GM21529 (cell line): Measurements from ENCODE around the gene AKAP8L.
"Not testable (repeated sequence)": the region's sequence is repeated elsewhere in the genome, so short reads cannot be mapped to it uniquely, and the experiment has no call there.

Source experiments
- ATAC-seq: cut with Tn5 transposase; IDR thresholded peaks from one replicate; pipeline ENCODE4 v1.9.1; 2021; ENCODE audit not compliant: unreplicated experiment

The AKAP8L gene

DNA sequence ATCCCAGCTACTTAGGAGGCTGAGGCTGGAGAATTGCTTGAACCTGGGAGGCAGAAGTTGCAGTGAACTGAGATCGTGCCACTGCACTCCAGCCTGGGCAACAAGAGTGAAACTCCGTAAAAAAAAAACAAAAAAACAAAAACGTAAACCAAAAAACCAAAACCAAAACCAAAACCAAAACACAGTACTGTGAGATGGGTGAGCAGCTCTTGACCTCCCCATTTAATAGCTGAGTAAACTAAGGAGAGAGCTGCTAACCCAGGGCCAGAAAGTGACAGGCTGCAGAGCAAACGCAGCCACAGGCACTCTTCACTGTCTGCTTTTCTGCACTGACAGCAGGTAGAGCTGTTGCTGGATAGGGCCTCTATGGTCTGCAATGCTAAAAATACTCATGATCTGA, 58.8 kb downstream of the AKAP8L start:
- not testable (repeated sequence) for ATAC-seq

DNA sequence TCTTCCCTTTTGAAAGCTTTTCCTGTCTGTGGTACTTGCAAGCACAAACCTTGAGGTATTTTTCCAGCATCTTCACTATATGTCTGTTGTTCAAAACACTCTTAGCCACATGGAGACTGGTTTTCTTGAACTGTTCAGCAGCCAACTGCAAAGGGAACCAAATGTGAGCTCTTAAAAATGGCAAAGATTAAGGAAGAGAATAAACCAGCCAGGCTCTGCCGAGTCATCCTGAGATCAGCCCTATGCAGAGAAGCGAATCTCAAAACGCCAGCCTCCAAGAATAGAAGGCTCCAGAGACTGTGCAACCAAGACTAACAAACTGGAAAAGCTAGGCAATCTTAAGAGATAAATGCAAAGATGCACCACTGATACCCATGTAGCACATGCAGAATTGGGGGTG, 59.9 kb downstream of the AKAP8L start:
- ATAC-seq: no peak

DNA sequence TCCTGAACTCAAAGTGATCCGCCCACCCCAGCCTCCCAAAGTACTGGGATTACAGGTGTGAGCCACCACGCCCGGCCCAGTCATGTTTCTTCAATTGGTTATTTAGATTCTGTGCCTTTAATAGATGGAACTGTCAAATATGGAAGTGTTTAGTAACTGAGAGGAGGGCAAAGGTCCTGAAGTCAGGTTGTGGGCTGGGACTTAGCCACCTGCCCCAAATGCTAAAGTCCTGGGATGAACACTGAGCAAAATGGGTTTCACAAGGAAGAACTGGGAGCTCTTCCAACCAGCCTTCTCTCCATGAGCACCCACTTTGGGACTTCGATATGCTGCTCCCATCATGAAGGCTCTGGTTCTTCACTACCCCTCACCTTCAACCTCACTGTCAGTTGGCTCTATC, 60.9 kb downstream of the AKAP8L start:
- no peak for ATAC-seq

DNA sequence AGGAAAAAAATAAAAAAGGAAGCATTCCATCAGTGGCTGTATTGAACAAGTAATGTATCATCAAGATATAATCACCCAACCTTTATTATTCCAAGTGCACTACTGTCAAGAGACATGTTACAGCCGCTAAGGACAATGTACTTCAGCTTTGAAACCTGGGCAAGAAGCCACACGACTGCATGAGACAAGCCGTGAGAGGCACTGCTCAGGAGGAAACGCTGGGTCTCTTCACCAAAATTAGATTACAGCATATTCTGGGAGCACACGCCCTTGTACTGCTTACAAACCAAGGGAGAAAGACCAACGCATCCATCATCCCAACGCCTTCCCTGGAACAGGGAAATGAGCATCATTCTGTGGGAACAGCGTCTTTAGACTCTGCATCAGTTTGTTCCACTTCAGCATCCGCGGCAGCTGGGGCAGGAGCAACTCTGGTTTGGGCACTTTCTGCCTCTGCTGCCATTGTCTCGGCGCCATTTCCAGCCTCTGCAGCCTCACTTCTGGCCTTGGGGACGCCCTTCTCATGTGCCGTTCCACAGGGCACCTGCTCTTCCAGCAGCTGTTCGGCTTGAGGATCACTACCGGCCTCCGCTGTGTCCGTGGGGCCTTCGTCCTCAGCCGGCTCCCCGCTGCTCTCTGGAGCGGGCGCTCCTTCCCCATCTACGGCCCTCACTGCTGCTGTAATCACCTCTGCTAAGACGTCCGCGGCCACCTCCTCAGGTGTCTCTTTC, 64.1 kb downstream of the AKAP8L start:
- no peak for ATAC-seq

DNA sequence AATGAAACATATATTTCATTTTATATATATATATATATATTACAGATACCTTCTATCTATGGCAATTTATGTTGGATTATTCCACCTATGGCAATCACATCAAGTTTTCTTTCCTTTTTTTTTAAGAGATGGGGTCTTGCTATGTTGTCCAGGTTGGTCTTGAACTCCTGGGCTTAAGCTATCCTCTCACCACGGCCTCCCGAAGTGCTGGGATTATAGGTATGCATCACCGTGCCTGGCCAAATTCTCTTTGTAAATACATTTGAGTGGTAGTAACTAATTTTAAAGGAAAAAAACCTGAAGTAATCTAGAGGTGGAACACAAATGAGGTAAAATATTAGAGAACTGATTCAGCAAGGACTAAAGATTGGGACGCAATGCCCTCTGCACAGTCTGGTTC, 64.9 kb downstream of the AKAP8L start:
- ATAC-seq: no peak

DNA sequence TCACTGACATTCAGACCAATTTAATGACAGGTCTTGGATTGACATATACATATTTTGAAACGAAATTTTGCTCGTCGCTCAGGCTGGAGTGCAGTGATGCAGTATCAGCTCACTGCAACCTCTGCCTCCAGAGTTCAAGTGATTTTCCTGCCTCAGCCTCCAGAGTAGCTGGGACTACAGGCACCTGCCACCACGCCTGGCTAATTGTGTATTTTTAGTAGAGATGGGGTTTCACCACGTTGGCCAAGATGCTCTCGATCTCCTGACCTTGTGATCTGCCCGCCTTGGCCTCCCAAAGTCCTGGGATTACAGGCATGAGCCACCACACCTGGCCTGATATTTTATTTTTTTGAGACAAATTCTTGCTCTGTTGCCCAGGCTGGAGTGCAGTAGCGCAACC, 66.3 kb downstream of the AKAP8L start:
- ATAC-seq: not testable (repeated sequence)

DNA sequence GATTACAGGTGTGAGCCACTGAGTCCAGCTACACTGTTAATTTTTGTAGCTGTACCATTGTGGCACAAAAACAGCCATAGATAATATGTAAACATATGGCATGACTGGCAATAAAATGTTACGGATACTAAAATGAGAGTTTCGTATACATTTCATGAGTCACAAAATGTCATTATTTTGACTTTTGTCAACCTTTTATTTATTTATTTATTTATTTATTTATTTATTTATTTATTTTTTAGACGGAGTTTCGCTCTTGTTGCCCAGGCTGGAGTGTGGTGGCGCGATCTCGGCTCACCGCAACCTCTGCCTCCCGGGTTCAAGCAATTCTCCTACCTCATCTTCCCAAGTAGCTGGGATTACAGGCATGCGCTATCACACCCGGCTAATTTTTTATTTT, 77.5 kb downstream of the AKAP8L start:
- ATAC-seq: not testable (repeated sequence)

DNA sequence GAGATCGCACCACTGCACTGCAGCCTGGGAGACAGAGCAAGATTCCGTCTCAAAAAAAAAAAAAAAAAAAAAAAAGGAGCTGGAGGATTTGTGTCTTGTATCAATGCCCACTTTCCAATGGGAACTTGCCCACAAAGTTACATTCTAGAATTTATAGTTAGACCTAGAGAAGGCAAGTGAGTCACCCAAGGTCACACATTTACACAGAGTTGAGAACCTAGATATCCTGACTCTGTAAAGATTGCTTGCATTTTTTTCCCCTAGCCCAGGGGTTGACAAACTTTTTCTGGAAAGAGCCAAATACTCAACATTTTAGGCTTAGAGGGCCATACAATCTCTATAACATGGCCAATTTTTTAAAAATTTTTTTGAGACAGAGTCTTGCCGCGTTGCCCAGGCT, 78.7 kb downstream of the AKAP8L start:
- no peak for ATAC-seq

DNA sequence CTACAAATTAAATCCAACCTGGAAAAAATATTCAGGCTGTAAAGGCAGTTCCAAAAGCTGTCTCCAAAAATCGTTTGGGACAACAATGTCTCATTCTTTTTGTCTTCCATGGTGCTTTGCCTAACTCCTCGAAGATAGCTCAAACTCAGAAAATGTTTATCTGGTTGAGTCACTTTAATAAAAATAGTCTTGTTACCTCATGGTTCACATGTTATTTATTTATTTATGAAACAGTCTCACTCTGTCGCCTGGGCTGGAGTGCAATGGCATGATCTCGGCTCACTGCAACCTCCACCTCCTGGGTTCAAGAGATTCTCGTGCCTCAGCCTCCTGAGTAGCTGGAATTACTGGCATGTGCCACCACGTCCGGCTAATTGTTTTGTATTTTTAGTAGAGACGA, 81.6 kb downstream of the AKAP8L start:
- no peak for ATAC-seq

DNA sequence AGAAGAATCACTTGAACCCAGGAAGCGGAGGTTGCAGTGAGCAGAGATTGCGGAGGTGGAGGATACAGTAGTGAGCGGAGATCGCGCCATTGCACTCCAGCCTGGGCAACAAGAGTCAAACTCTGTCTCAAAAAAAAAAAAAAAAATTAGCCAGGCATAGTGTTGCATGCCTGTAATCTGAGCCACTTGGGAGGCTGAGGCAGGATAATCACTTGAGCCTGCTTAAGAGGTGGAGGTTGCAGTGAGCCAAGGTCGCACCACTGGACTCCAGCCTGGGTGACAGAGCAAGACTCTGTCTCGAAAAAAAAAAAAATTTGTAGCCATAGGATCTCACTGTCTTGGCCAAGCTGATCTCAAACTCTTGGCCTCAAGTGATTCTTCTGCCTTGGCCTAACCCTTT, 82.8 kb downstream of the AKAP8L start:
- ATAC-seq: not testable (repeated sequence)

DNA sequence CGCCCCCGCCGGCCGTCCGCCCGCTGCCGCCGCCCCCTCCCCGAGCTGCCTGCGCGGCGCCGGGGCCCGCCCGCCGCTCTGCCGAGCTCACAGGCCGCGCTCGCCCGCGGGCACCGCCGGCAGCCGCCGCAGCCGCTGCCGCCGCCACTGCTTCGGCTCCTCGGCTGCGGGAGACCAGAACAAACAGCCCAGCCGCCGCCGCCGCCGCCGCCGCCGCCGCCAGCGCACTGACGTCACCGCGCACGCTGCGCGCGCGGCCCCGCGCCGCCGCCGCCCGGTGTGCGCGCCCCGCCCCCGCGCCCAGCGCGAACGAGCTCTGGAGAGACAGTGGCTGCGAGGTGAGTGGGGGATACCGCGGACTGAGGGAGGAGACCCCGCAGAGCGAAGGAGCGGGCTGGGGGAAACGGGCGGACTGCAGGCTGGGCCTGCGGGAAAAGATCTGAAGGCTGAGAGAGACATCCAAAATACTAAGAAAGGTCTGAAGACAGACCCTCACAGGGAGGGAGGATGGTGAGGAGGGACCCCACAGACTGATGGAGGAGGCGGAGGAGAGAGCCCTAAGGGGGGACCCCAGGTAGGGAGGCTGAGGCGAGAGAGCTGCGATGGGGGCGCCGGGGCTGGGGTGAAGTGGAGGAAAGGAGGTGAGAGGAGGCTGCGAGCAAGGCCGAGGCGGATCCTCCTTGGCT, 86.3 kb downstream of the AKAP8L start, which contains the start of gene BRD4:
BRD4 (minus strand) TSS at position 229 of the 686 bp plus-strand sequence. CDS start 59,440 bp downstream, outside the sequence.
- peak; percentile 40 for ATAC-seq

DNA sequence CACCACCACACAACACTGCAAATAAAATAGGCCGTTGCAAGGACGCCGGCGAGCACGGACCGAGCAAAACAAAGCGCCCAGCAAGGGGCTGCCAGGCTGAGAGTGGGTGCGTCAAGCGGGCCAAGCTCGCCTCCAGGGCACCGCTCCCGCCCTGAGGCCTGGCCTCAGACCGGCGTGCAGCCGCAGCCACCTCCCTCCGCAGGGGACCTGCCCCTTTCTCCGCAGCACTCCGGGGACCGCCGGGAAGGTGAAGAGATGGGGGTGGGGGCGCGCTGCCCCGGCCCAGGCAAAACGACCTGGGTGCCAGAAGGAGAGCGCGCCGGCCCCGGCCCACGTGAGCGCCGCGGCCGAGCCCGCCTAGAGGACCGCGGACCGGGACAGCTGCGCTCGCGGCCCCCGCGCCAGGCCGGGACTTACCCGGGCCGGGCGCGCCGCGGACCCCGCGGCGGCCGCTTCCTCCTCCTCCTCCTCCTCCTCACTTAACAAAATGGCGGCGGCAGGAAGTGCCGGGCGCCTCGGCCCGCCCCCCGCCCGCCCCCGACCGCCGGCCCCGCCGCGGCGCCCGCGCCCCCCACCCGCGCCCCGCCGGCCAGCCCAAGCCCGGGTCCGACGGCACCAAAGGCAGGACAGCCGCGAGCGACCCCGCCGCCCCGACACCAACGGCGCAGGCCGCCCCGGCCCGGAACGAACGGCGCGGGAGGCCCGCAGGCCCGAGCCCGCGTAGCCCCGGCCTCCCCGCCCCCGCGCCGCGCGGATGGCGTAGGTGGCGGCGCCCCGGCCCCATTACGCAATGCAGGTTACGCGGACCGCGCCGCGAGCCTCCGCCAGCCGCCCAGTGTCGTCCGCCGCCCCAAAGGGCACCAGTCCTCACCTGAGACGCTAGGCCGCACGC, 87.1 kb downstream of the AKAP8L start:
- peak; percentile 22 for ATAC-seq

DNA sequence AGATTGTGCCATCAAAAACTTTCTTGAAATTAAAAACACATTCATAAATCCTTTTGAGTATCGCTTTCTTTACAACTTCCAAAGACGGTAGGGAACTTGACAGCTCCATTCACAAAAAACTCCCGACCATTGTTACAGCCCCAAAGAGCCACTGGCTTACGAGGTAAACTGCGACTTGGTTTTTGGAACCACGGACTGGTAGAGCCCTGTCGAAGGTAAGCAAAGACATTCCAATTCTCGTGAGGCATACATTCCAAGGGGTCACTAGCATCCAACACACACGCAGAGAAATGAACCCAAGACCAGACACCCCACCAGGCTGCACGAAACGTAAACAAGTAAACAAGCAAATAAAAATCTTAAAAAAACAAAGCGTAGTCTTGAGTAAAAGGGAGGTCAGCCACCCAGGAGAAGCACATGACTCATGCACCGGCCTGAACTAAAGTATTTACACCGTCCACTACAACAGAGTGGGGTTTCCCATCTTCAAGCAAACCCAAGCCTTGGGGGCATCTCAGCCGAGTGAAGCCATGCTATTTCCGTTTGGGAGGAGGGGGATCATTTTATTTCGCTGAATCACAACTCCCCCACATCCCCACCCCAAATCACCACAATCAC, 87.9 kb downstream of the AKAP8L start:
- ATAC-seq: no peak
